ENCODE measurements around the gene RPL7L1. TPM values are rescaled to one million over a fixed set of nuclear protein-coding genes. Genes with fewer than 3 reads are reported as not detected.
"Not testable (repeated sequence)": the region's sequence is repeated elsewhere in the genome, so short reads cannot be mapped to it uniquely, and the experiment has no call there.

Gene RPL7L1
- total RNA-seq, 1 experiment from 2014 or later: 103 TPM

GRCh38 chr6:42885702-42886101, 6.3 kb downstream of the RPL7L1 start:
- intact Hi-C loops (cut with micrococcal nuclease; ENCODE audit: unreplicated experiment): no loop called here
- no peak for TF ChIP-seq CTCF (IDR thresholded peaks at IDR 0.05; ENCODE audit: insufficient read depth in 1 of 2, low read depth in 1 of 2, low read length in 1 of 2, severe bottlenecking in 1 of 2, unreplicated experiment in 1 of 2)
- no TSS peak for BruUV-seq (replicated peaks)
- no peaks in the 10 kb centered on the region for H3K9me3 ChIP-seq
- no peaks in the 10 kb centered on the region for H3K4me1 ChIP-seq
- Mint-ChIP-seq H3K27me3 (ENCODE audit: insufficient read depth, unreplicated experiment) (no peaks in the 10 kb centered on the region), H3K4me1 (ENCODE audit: low read depth, unreplicated experiment) (no peaks in the 10 kb centered on the region), H3K36me3 (ENCODE audit: insufficient read depth, unreplicated experiment) (peaks cover 78% of the 10 kb centered on the region), H3K27ac (ENCODE audit: unreplicated experiment) (no peak overlapping the region), H3K9me3 (ENCODE audit: unreplicated experiment) (no peaks in the 10 kb centered on the region), H3K4me3 (ENCODE audit: unreplicated experiment) (no peak overlapping the region)
- ChIA-PET CTCF (no interaction called here), POLR2A (no interaction called here)
- no peak overlapping the region for H3K4me3 ChIP-seq (ENCODE audit: low read depth, low read length)
- no peak for DNase-seq
- no peaks in the 10 kb centered on the region for H3K27me3 ChIP-seq (replicated peaks; ENCODE audit: control insufficient read depth, insufficient read depth, low read length)
- H3K36me3 ChIP-seq (ENCODE audit: control insufficient read depth, insufficient read depth, low read length): peaks cover 7% of the 10 kb centered on the region

- H3K36me3 ChIP-seq (ENCODE audit: control insufficient read depth, insufficient read depth, low read length); POLR2A ChIA-PET; H3K27me3 ChIP-seq (replicated peaks; ENCODE audit: control insufficient read depth, insufficient read depth, low read length); DNase-seq; CTCF ChIA-PET; H3K4me3 Mint-ChIP-seq (ENCODE audit: unreplicated experiment); intact Hi-C loops (cut with micrococcal nuclease; ENCODE audit: unreplicated experiment); H3K27ac Mint-ChIP-seq (ENCODE audit: unreplicated experiment); H3K27me3 Mint-ChIP-seq (ENCODE audit: insufficient read depth, unreplicated experiment); BruUV-seq (replicated peaks); H3K4me3 ChIP-seq (ENCODE audit: low read depth, low read length); H3K9me3 ChIP-seq; H3K9me3 Mint-ChIP-seq (ENCODE audit: unreplicated experiment); H3K4me1 ChIP-seq; H3K4me1 Mint-ChIP-seq (ENCODE audit: low read depth, unreplicated experiment): not testable (repeated sequence)
- peaks cover 67% of the 10 kb centered on the region for H3K36me3 Mint-ChIP-seq (ENCODE audit: insufficient read depth, unreplicated experiment)
These were observed 8.8 kb downstream of the RPL7L1 start for GRCh38 chr6:42888201-42888600.

GRCh38 chr6:42889815-42890214, 10.4 kb downstream of the RPL7L1 start:
- H3K27me3 ChIP-seq (replicated peaks; ENCODE audit: control insufficient read depth, insufficient read depth, low read length): no peaks in the 10 kb centered on the region
- H3K9me3 Mint-ChIP-seq (ENCODE audit: unreplicated experiment): no peaks in the 10 kb centered on the region
- H3K4me1 Mint-ChIP-seq (ENCODE audit: low read depth, unreplicated experiment): peaks cover 15% of the 10 kb centered on the region
- H3K9me3 ChIP-seq: no peaks in the 10 kb centered on the region
- H3K27ac Mint-ChIP-seq (ENCODE audit: unreplicated experiment): peak overlapping the region; percentile 89
- DNase-seq: no peak
- peaks cover 51% of the 10 kb centered on the region for H3K36me3 Mint-ChIP-seq (ENCODE audit: insufficient read depth, unreplicated experiment)
- H3K4me1 ChIP-seq: 0 out of 2 replicates have a peak, but pooled peaks cover 5% of the 10 kb centered on the region
- no TSS peak for BruUV-seq (replicated peaks)
- peak overlapping the region; percentile 94 for H3K4me3 Mint-ChIP-seq (ENCODE audit: unreplicated experiment)
- H3K36me3 ChIP-seq (ENCODE audit: control insufficient read depth, insufficient read depth, low read length): no peaks in the 10 kb centered on the region; the same call in 1 of the 2 replicates
- ChIA-PET POLR2A (interaction anchor here (1.0 to 1.9 kb wide), 2 partner anchors 10 to 144 kb away, joined by 4 to 13 read pairs; partner anchors contain the start of genes RPL7L1 and TBCC), CTCF (no interaction called here)
- H3K4me3 ChIP-seq (ENCODE audit: low read depth, low read length): peak overlapping the region; percentile 73
- TF ChIP-seq CTCF (IDR thresholded peaks at IDR 0.05; ENCODE audit: insufficient read depth in 1 of 2, low read depth in 1 of 2, low read length in 1 of 2, severe bottlenecking in 1 of 2, unreplicated experiment in 1 of 2): no peak
- intact Hi-C loops (cut with micrococcal nuclease; ENCODE audit: unreplicated experiment): loop anchor here (1.0 to 5.0 kb wide), 2 partner anchors 11 to 143 kb away; partner anchors contain the start of genes RPL7L1 and TBCC
- H3K27me3 Mint-ChIP-seq (ENCODE audit: insufficient read depth, unreplicated experiment): no peaks in the 10 kb centered on the region
